Raji (cell line): ENCODE data around the gene CSNK2A1.

Source experiments
- POLR2A ChIP-seq: IDR thresholded peaks from 2 replicates; pipeline ENCODE4 v1.6.1; 2011; ENCODE audit warnings: low read depth, low read length, control low read depth; ENCODE audit not compliant: insufficient read depth

CSNK2A1 gene

GRCh38 chr20:516799-517198 lies 26.8 kb downstream of the CSNK2A1 start:
- TF ChIP-seq POLR2A: no peak

DNA sequence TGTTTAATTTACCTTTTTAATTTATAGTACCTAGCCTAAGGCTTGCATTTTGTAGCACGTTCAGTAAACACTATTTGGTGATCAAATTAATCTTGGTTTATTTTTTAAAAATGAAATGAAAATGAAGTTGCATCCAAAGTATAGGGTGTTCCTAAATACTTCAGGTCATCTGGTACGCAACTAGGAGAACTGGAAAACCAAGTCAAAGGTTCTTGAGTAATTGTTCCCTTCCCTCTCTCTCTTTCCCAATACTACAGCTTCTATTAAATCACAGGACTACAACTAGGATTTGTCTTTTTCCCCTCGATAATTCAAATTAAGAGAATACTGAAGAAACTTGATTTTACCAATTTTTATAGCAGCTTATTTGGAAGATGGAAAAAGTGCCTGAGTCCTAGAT lies 27.9 kb downstream of the CSNK2A1 start:
- no peak for TF ChIP-seq POLR2A

GRCh38 chr20:513429-513828 lies 30.2 kb downstream of the CSNK2A1 start:
- TF ChIP-seq POLR2A: no peak

- TF ChIP-seq POLR2A: no peak
Observed at GRCh38 chr20:507761-508332, 35.7 kb downstream of the CSNK2A1 start.

DNA sequence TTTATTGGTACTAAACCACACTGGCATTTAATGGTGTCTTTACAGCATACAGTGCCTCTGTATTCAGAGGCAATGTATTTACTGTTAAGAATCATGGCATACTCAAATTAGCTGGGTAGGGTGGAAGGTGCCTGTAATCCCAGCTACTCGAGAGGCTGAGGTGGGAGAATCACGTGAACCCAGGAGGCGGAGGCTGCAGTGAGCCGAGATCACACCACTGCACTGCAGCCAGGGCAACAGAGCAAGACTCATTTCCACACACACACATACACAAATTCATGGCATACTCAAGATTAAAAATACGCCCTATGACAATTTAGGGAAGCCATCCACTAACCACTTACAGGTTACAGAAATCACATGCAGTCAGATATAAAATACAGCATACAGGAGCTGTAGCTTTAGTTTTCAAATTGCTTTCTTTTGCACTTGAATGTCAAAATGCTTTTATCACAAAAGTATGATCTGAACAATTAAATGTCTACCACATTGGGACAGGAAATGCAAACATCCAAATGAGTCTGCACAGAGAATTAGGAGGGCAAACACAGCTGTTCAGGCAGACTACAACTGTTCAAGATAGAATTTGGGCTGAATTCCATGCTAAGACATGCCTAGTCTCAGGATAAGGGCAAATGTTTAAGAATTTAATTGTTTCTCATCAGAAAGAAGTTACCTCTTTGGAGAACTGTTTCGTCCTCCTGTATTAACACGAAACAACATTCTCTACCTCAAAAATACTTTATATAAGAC lies 36.4 kb downstream of the CSNK2A1 start:
- TF ChIP-seq POLR2A: no peak

- no peak for TF ChIP-seq POLR2A
Observed at GRCh38 chr20:504632-505075, 38.9 kb downstream of the CSNK2A1 start.

- no peak for TF ChIP-seq POLR2A
Observed at GRCh38 chr20:503048-503737, 40.4 kb downstream of the CSNK2A1 start.

- no peak for TF ChIP-seq POLR2A
Observed at GRCh38 chr20:497979-498378, 45.6 kb downstream of the CSNK2A1 start.

- no peak for TF ChIP-seq POLR2A
Observed at GRCh38 chr20:496126-496696, 47.4 kb downstream of the CSNK2A1 start.

DNA sequence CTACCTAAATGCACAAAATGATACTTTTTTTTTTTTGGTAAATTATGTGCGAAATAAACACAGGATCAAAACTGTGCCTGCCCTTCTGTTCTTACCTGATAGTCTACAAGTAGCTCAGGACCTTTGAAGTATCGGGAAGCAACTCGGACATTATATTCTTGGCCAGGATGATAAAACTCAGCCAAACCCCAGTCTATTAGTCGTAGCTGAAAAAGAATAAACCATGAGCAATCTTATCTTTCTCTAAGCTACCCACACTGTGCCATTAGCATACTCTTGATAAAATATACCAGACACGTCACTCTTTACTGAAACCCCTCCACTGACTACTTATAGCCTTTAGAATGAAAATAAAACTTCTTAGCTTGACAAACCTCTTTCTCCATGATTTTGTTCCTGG lies 51.4 kb downstream of the CSNK2A1 start:
- no peak for TF ChIP-seq POLR2A

DNA sequence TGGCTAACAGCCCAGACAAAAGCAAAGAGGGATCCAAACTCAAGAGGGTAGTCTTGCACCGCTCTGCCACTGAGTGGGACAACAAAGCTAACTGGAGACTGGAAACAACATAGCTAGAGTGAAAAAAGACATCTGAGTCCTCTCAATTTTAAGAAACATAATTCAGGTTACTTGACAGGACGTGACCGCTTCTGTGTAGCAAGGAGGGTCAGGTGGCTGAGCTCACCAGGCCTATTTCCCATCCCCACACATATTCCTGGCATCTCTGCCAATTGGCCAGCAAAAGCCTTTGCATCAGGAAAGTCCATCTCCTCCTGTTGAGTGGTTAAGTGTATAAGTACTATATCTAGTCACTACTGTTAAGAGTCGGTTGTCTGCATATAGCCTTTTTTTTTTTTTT lies 55.9 kb downstream of the CSNK2A1 start:
- TF ChIP-seq POLR2A: no peak

- TF ChIP-seq POLR2A: no peak
Observed at GRCh38 chr20:483815-484644, 59.6 kb downstream of the CSNK2A1 start.

DNA sequence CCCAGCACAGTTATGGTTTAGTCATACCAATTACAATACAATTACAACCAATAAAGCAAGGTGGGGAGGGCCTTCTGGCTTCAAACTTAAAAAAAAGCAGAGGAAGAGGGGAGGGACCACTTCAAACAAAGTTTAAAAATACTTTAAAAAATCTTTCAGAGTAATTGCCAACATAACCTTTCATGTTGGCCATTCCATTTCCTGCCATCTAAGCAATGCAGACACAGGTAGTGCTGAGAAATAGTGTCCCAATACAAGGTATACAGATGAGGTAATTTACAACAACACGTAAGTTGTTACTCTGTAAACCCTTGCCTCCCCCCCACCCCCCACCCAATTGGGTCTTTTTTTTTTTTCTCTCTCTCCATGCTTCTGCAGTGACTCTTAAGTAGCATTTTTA lies 62.4 kb downstream of the CSNK2A1 start:
- no peak for TF ChIP-seq POLR2A

GRCh38 chr20:480044-480443 lies 63.5 kb downstream of the CSNK2A1 start:
- TF ChIP-seq POLR2A: no peak

DNA sequence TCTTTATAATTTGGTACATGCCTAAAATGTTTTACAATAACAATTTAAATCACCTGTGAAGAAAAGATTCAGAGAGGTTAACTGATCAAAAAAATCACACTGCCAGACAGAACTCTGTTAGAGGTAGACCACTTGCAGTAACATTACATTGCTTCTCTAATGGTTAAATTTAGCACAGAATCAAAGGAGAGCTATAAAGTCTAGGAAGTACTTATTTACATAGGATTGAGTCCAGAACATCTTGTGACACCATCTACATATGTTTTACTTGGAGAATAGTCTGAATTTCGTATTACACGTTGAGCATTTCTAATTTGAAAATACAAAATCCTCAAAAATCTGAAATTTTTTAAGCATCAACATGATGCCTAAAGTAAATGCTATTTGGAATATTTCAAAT lies 64.1 kb downstream of the CSNK2A1 start:
- TF ChIP-seq POLR2A: no peak
